HepG2 (cell line): Measurements from ENCODE around the gene ASXL1. TPM values are rescaled to one million over a fixed set of nuclear protein-coding genes. Genes with fewer than 3 reads are reported as not detected.

Source experiments
- HMG20B ChIP-seq: conservative IDR thresholded peaks from 2 replicates; pipeline ENCODE4 v1.6.1; 2016; ENCODE audit warnings: missing genetic modification reagents, missing compliant biosample characterization
- NCOA2 ChIP-seq: sonication (generic); formaldehyde crosslinking; IDR thresholded peaks from 2 replicates; pipeline ENCODE4 v1.8.0; 2022; ENCODE audit warnings: inconsistent platforms
- ZBTB40 ChIP-seq, 2 experiments: fragments of 450-650 bp in 1 of 2; sonication (generic) in 1 of 2; formaldehyde crosslinking in 1 of 2; IDR thresholded peaks; 2 replicates each; pipeline versions ENCODE4 v1.6.1 to v1.8.0; 2016 to 2022; ENCODE audit warnings: antibody characterized with exemption in 1 of 2, mild to moderate bottlenecking in 1 of 2, missing genetic modification reagents in 1 of 2
- ZNF317 ChIP-seq: sonication (generic); formaldehyde crosslinking; IDR thresholded peaks from 2 replicates; pipeline ENCODE4 v1.5.0; 2020; ENCODE audit warnings: mild to moderate bottlenecking, missing genetic modification reagents
- ZNF841 ChIP-seq: sonication (generic); formaldehyde crosslinking; IDR thresholded peaks from 2 replicates; pipeline ENCODE4 v1.8.1; 2023; ENCODE audit warnings: missing genetic modification reagents, borderline replicate concordance
- polyA plus RNA-seq, 8 experiments: library from polyadenylated mRNA; depleted of rRNA in 3 of 8; stranded (reverse) in 7 of 8; unstranded in 1 of 8; fragments of >200 nt; fragmentation: Illumina TruSeq in 4 of 8; extraction: Trizol in 4 of 8; gene quantifications; 2 replicates each; pipeline versions ENCODE4 v1.2.1 to v1.2.3, GENCODE V29; 2011 to 2016; ENCODE audit warnings: low read depth in 4 of 8, missing spikeins in 1 of 8, mixed read lengths in 1 of 8; ENCODE audit not compliant: insufficient read depth in 1 of 8
- total RNA-seq, 5 experiments: library from RNA; depleted of rRNA; stranded (reverse); fragments of >200 nt; fragmentation: Illumina TruSeq; extraction: Trizol; gene quantifications; 2 replicates each; pipeline ENCODE4 v1.2.3, GENCODE V29; 2016; ENCODE audit warnings: low read depth in 1 of 5
- TF ChIP-seq, protein P1 (sequence below): sonication (generic); formaldehyde crosslinking; IDR thresholded peaks from 2 replicates; pipeline ENCODE4 v1.4.0; 2020; ENCODE audit warnings: missing genetic modification reagents

ASXL1 gene
- total and polyA plus RNA-seq, 2 of the 13 experiments (the other 11 are each of a cell fraction or from before 2014, with no cell fraction given), result 62.1 to 74.8 TPM

DNA sequence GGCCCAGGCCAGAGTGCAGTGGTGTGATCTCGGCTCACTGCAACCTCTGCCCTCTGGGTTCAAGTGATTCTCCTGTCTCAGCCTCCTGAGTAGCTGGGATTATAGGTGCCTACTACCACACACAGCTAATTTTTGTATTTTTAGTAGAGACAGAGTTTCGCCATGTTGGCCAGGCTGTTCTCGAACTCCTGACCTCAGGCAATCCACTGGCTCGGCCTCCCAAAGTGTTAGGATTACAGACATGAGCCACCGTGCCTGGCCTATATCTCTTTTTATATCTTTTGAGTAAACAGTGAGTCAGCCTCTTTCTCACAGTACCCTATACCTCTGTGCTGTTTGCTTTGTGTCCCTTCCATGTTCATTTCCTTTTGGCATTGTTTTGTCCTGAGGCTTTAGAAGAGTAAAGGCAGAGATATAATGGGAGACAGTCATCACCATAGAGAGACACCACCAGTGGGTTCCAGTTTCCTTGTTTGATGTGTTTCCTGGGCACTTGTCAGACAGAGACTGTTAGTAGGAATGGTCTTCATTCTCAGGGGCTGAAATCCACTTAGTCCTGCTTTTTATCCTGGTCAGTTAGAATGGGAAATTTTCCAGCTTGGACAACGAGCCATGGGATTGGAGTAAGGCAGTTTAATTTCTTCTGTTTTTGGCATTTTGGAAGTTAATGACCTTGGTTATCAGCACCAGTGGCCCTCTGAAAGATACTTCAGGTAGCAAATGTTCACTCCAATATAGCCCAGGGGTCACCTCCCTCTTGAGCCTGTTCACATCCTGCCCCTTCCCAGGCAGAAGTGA, 32.2 kb upstream of the ASXL1 start (continued):
- TF ChIP-seq HMG20B (CRISPR knock-in tag) (peak; percentile 70; the same call in 1 of the 2 replicates), ZBTB40 (IDR thresholded peaks at IDR 0.05) (no peak), ZBTB40 (CRISPR knock-in tag; IDR thresholded peaks at IDR 0.05) (peak; percentile 88; the same call in 1 of the 2 replicates), NCOA2 (CRISPR knock-in tag) (peak; percentile 76), ZNF317 (peak; percentile 78), ZNF841 (CRISPR knock-in tag) (no peak)
- TF ChIP-seq, protein P1, sequence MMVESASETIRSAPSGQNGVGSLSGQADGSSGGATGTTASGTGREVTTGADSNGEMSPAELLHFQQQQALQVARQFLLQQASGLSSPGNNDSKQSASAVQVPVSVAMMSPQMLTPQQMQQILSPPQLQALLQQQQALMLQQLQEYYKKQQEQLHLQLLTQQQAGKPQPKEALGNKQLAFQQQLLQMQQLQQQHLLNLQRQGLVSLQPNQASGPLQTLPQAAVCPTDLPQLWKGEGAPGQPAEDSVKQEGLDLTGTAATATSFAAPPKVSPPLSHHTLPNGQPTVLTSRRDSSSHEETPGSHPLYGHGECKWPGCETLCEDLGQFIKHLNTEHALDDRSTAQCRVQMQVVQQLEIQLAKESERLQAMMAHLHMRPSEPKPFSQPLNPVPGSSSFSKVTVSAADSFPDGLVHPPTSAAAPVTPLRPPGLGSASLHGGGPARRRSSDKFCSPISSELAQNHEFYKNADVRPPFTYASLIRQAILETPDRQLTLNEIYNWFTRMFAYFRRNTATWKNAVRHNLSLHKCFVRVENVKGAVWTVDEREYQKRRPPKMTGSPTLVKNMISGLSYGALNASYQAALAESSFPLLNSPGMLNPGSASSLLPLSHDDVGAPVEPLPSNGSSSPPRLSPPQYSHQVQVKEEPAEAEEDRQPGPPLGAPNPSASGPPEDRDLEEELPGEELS (CRISPR knock-in tag), result peak; percentile 92
